ENCODE measurements around the gene TTC7B.

The TTC7B gene

GRCh38 chr14:90740081-90740480 is 76.1 kb downstream of the TTC7B start:
- H3K36me3 ChIP-seq (ENCODE audit: insufficient read depth, insufficient read length, low read length): peaks cover 8% of the 10 kb centered on the region
- H3K4me1 ChIP-seq (ENCODE audit: insufficient read depth, insufficient read length): no peaks in the 10 kb centered on the region
- no peak overlapping the region for H3K9ac ChIP-seq (ENCODE audit: insufficient read length, low read depth)
- H3K4me3 ChIP-seq (ENCODE audit: insufficient read length, low read depth): no peak overlapping the region
- no peaks in the 10 kb centered on the region for H3K9me3 ChIP-seq (ENCODE audit: insufficient read depth, low read length)
- no peak for DNase-seq (ENCODE audit: low read depth, low spot score)
- no peak for TF ChIP-seq YY1 (IDR thresholded peaks at IDR 0.05; ENCODE audit: insufficient read depth, insufficient read length)
- TF ChIP-seq SUZ12 (IDR thresholded peaks at IDR 0.05; ENCODE audit: extremely low read depth, insufficient read depth, insufficient read length): no peak
- TF ChIP-seq ZNF274 (IDR thresholded peaks at IDR 0.05; ENCODE audit: low read depth, low read length): no peak
- H3K27me3 ChIP-seq (ENCODE audit: insufficient read depth, insufficient read length): no peaks in the 10 kb centered on the region

- peaks cover 8% of the 10 kb centered on the region for H3K36me3 ChIP-seq (ENCODE audit: insufficient read depth, insufficient read length, low read length)
- no peak overlapping the region for H3K4me3 ChIP-seq (ENCODE audit: insufficient read length, low read depth)
- no peak for DNase-seq (ENCODE audit: low read depth, low spot score)
- H3K9me3 ChIP-seq (ENCODE audit: insufficient read depth, low read length): no peaks in the 10 kb centered on the region
- no peaks in the 10 kb centered on the region for H3K4me1 ChIP-seq (ENCODE audit: insufficient read depth, insufficient read length)
- no peaks in the 10 kb centered on the region for H3K27me3 ChIP-seq (ENCODE audit: insufficient read depth, insufficient read length)
- H3K9ac ChIP-seq (ENCODE audit: insufficient read length, low read depth): no peak overlapping the region
- no peak for TF ChIP-seq YY1 (IDR thresholded peaks at IDR 0.05; ENCODE audit: insufficient read depth, insufficient read length)
- TF ChIP-seq ZNF274 (IDR thresholded peaks at IDR 0.05; ENCODE audit: low read depth, low read length): no peak
- TF ChIP-seq SUZ12 (IDR thresholded peaks at IDR 0.05; ENCODE audit: extremely low read depth, insufficient read depth, insufficient read length): no peak
These were observed 76.7 kb downstream of the TTC7B start for GRCh38 chr14:90739318-90740068.

- Histone ChIP-seq H3K27me3 (ENCODE audit: insufficient read depth, insufficient read length) (no peaks in the 10 kb centered on the region), H3K36me3 (ENCODE audit: insufficient read depth, insufficient read length, low read length) (no peaks in the 10 kb centered on the region), H3K9me3 (ENCODE audit: insufficient read depth, low read length) (no peaks in the 10 kb centered on the region), H3K9ac (ENCODE audit: insufficient read length, low read depth) (no peak overlapping the region), H3K4me3 (ENCODE audit: insufficient read length, low read depth) (no peak overlapping the region), H3K4me1 (ENCODE audit: insufficient read depth, insufficient read length) (peaks cover 2% of the 10 kb centered on the region)
- no peak for TF ChIP-seq YY1 (IDR thresholded peaks at IDR 0.05; ENCODE audit: insufficient read depth, insufficient read length)
- DNase-seq (ENCODE audit: low read depth, low spot score): no peak
These were observed 83.0 kb downstream of the TTC7B start for GRCh38 chr14:90733139-90733808.

- no peaks in the 10 kb centered on the region for H3K27me3 ChIP-seq (ENCODE audit: insufficient read depth, insufficient read length)
- H3K9me3 ChIP-seq (ENCODE audit: insufficient read depth, low read length): no peaks in the 10 kb centered on the region
- TF ChIP-seq YY1 (IDR thresholded peaks at IDR 0.05; ENCODE audit: insufficient read depth, insufficient read length): no peak
- no peak for TF ChIP-seq SUZ12 (IDR thresholded peaks at IDR 0.05; ENCODE audit: extremely low read depth, insufficient read depth, insufficient read length)
- no peak for TF ChIP-seq ZNF274 (IDR thresholded peaks at IDR 0.05; ENCODE audit: low read depth, low read length)
- H3K4me3 ChIP-seq (ENCODE audit: insufficient read length, low read depth): no peak overlapping the region
- H3K9ac ChIP-seq (ENCODE audit: insufficient read length, low read depth): no peak overlapping the region
- no peaks in the 10 kb centered on the region for H3K36me3 ChIP-seq (ENCODE audit: insufficient read depth, insufficient read length, low read length)
- no peak for DNase-seq (ENCODE audit: low read depth, low spot score)
- peaks cover 2% of the 10 kb centered on the region for H3K4me1 ChIP-seq (ENCODE audit: insufficient read depth, insufficient read length)
These were observed 83.5 kb downstream of the TTC7B start for GRCh38 chr14:90732718-90733117.

GRCh38 chr14:90732139-90732538 is 84.1 kb downstream of the TTC7B start:
- TF ChIP-seq SUZ12 (IDR thresholded peaks at IDR 0.05; ENCODE audit: extremely low read depth, insufficient read depth, insufficient read length): no peak
- TF ChIP-seq YY1 (IDR thresholded peaks at IDR 0.05; ENCODE audit: insufficient read depth, insufficient read length): no peak
- Histone ChIP-seq H3K9me3 (ENCODE audit: insufficient read depth, low read length) (no peaks in the 10 kb centered on the region), H3K4me1 (ENCODE audit: insufficient read depth, insufficient read length) (peaks cover 2% of the 10 kb centered on the region), H3K36me3 (ENCODE audit: insufficient read depth, insufficient read length, low read length) (no peaks in the 10 kb centered on the region), H3K4me3 (ENCODE audit: insufficient read length, low read depth) (no peak overlapping the region), H3K27me3 (ENCODE audit: insufficient read depth, insufficient read length) (no peaks in the 10 kb centered on the region), H3K9ac (ENCODE audit: insufficient read length, low read depth) (no peak overlapping the region)
- DNase-seq (ENCODE audit: low read depth, low spot score): no peak

GRCh38 chr14:90731487-90731886 is 84.7 kb downstream of the TTC7B start:
- H3K36me3 ChIP-seq (ENCODE audit: insufficient read depth, insufficient read length, low read length): no peaks in the 10 kb centered on the region
- no peaks in the 10 kb centered on the region for H3K9me3 ChIP-seq (ENCODE audit: insufficient read depth, low read length)
- no peak overlapping the region for H3K4me3 ChIP-seq (ENCODE audit: insufficient read length, low read depth)
- H3K9ac ChIP-seq (ENCODE audit: insufficient read length, low read depth): no peak overlapping the region
- TF ChIP-seq SUZ12 (IDR thresholded peaks at IDR 0.05; ENCODE audit: extremely low read depth, insufficient read depth, insufficient read length): no peak
- TF ChIP-seq YY1 (IDR thresholded peaks at IDR 0.05; ENCODE audit: insufficient read depth, insufficient read length): no peak
- H3K27me3 ChIP-seq (ENCODE audit: insufficient read depth, insufficient read length): no peaks in the 10 kb centered on the region
- no peak for DNase-seq (ENCODE audit: low read depth, low spot score)
- H3K4me1 ChIP-seq (ENCODE audit: insufficient read depth, insufficient read length): peaks cover 2% of the 10 kb centered on the region

- Histone ChIP-seq H3K9me3 (ENCODE audit: insufficient read depth, low read length) (no peaks in the 10 kb centered on the region; the same call in 1 of the 2 replicates), H3K27me3 (ENCODE audit: insufficient read depth, insufficient read length) (no peaks in the 10 kb centered on the region), H3K9ac (ENCODE audit: insufficient read length, low read depth) (no peak overlapping the region), H3K4me3 (ENCODE audit: insufficient read length, low read depth) (no peak overlapping the region), H3K4me1 (ENCODE audit: insufficient read depth, insufficient read length) (peaks cover 4% of the 10 kb centered on the region), H3K36me3 (ENCODE audit: insufficient read depth, insufficient read length, low read length) (peaks cover 3% of the 10 kb centered on the region)
- no peak for DNase-seq (ENCODE audit: low read depth, low spot score)
- TF ChIP-seq YY1 (IDR thresholded peaks at IDR 0.05; ENCODE audit: insufficient read depth, insufficient read length) (no peak), ZNF274 (IDR thresholded peaks at IDR 0.05; ENCODE audit: low read depth, low read length) (no peak), SUZ12 (IDR thresholded peaks at IDR 0.05; ENCODE audit: extremely low read depth, insufficient read depth, insufficient read length) (no peak)
These were observed 85.9 kb downstream of the TTC7B start for GRCh38 chr14:90730206-90730766.

Measured in NT2/D1 (cell line).